Measurements from ENCODE around the gene MAP3K6. TPM values are rescaled to one million over a fixed set of nuclear protein-coding genes. Genes with fewer than 3 reads are reported as not detected.

Gene MAP3K6
- total RNA-seq, 1 experiment from 2014 or later: 7.7 TPM

DNA sequence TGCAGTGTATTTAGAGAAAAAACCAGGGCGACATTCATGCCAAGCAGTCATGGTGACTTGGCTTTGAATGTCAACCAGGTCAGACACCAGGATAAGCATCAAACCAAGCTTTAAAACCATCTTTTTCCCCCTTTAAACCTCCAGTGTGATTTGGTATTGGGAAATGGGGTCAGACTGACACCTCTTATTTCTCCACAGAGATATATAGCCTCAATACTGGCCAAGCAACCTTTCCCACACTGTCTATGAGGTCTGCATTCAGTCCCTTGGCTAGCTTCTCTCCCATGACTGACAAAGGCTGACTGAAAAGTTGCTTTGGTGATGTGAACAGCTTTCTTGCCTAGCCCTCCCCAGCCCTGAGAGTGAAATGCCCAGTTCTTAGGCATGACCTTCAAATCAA, 47.3 kb upstream of the MAP3K6 start:
- H2BK12ac ChIP-seq (ENCODE audit: insufficient read length, low read depth, low read length): no peak overlapping the region
- no peak overlapping the region for H3K4me2 ChIP-seq (ENCODE audit: insufficient read depth, insufficient read length, low read length)
- 0 out of 2 replicates have a peak, but pooled peaks cover 2% of the 10 kb centered on the region for H3K4me1 ChIP-seq (ENCODE audit: insufficient read depth, low read length)
- no peak overlapping the region for H3K56ac ChIP-seq (ENCODE audit: insufficient read length, low read depth, low read length)
- no peak overlapping the region for H2AFZ ChIP-seq (ENCODE audit: low read length)
- no peak overlapping the region for H3K27ac ChIP-seq (ENCODE audit: insufficient read length, low read depth, low read length)
- no peak overlapping the region for H3T11ph ChIP-seq (ENCODE audit: low read length)
- H2BK120ac ChIP-seq (ENCODE audit: low read depth, low read length, poor library complexity, severe bottlenecking): no peak overlapping the region
- H3K9me3 Mint-ChIP-seq: no peaks in the 10 kb centered on the region
- H4K8ac ChIP-seq (replicated peaks; ENCODE audit: insufficient read length, low read depth, low read length): no peak overlapping the region
- peaks cover 11 to 12% of the 10 kb centered on the region in 2 experiments for H3K4me1 Mint-ChIP-seq
- no peaks in the 10 kb centered on the region for H3K27me3 ChIP-seq (ENCODE audit: insufficient read depth, low read length)
- H2AK5ac ChIP-seq (ENCODE audit: insufficient read length, low read length): no peak overlapping the region
- no CpG with 5 or more reads among the region's 1 CpG for WGBS (ENCODE audit: extremely low coverage, insufficient read length, low lambda C conversion rate)
- no peaks in the 10 kb centered on the region for H3K9me3 ChIP-seq (ENCODE audit: control insufficient read depth, low read depth, low read length)
- peaks cover 42 to 77% (median 76%) of the 10 kb centered on the region in 3 experiments; a peak in 6 of 7 replicates for H3K36me3 Mint-ChIP-seq (ENCODE audit: insufficient read depth in 1 of 3, low read depth in 3 of 3)
- no peak overlapping the region for H3K9ac ChIP-seq (ENCODE audit: extremely low read depth, insufficient read length, low read length)
- no peak overlapping the region for H3K4ac ChIP-seq (ENCODE audit: low read depth, low read length)
- DNase-seq: no peak
- H4K20me1 ChIP-seq (ENCODE audit: control insufficient read depth, insufficient read depth, insufficient read length): no peaks in the 10 kb centered on the region
- H2BK5ac ChIP-seq (ENCODE audit: insufficient read length, low read length): no peak overlapping the region
- no peak overlapping the region; a peak in 1 of 7 replicates for H3K27ac Mint-ChIP-seq
- no peak overlapping the region for H2BK20ac ChIP-seq (ENCODE audit: low read depth, low read length, poor library complexity, severe bottlenecking)
- H2BK15ac ChIP-seq (ENCODE audit: low read depth, low read length): no peak overlapping the region
- H4K5ac ChIP-seq (ENCODE audit: insufficient read length, low read depth, low read length): no peak overlapping the region
- TF ChIP-seq, protein P1, sequence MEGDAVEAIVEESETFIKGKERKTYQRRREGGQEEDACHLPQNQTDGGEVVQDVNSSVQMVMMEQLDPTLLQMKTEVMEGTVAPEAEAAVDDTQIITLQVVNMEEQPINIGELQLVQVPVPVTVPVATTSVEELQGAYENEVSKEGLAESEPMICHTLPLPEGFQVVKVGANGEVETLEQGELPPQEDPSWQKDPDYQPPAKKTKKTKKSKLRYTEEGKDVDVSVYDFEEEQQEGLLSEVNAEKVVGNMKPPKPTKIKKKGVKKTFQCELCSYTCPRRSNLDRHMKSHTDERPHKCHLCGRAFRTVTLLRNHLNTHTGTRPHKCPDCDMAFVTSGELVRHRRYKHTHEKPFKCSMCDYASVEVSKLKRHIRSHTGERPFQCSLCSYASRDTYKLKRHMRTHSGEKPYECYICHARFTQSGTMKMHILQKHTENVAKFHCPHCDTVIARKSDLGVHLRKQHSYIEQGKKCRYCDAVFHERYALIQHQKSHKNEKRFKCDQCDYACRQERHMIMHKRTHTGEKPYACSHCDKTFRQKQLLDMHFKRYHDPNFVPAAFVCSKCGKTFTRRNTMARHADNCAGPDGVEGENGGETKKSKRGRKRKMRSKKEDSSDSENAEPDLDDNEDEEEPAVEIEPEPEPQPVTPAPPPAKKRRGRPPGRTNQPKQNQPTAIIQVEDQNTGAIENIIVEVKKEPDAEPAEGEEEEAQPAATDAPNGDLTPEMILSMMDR (conservative IDR thresholded peaks at IDR 0.05): no peak
- no peak overlapping the region for H3K23ac ChIP-seq (ENCODE audit: insufficient read length, low read depth, low read length)
- H4K91ac ChIP-seq (ENCODE audit: insufficient read length, low read depth, low read length): no peak overlapping the region
- H3K23me2 ChIP-seq (ENCODE audit: insufficient read length, low read depth, low read length, poor library complexity, severe bottlenecking): no peaks in the 10 kb centered on the region
- H3K79me2 ChIP-seq (ENCODE audit: insufficient read depth, low read length): no peaks in the 10 kb centered on the region
- H3K79me1 ChIP-seq (ENCODE audit: insufficient read depth, low read depth, low read length, poor library complexity, severe bottlenecking): no peaks in the 10 kb centered on the region
- no peak overlapping the region for H3K4me3 Mint-ChIP-seq
- H3K27me3 Mint-ChIP-seq (ENCODE audit: low read depth): no peaks in the 10 kb centered on the region
- no peak overlapping the region for H3K14ac ChIP-seq (ENCODE audit: insufficient read depth, low read length)
- H3K18ac ChIP-seq (ENCODE audit: insufficient read length, low read depth, low read length): no peak overlapping the region

Data from H9 (cell line).